ENCODE measurements around the gene C14orf93.

Gene C14orf93

DNA sequence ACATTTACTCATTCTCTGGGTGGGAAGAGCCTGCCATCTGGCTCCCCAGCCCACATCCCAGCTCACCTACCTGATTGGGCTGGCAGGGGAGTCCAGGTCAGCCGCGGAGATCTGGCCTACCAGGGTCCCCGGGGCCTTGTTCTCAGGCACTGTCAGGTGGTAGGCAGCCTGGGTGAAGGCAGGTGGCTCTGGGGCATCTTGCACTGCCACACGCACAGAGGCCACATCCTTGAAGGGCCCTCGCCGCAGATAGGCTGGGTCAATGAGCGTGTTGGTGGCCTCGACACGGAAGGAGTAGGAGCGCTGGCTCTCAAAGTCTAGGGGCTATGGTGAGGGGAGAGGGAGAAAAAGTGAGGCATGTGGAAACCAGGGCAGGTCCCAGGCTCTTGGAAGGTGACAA lies 43.5 kb upstream of the C14orf93 start:
- POLR2A ChIA-PET: interaction anchor here (1.2 kb wide), 1 partner anchor 47 kb away, joined by 3 read pairs; no protein-coding TSS in a partner anchor
- CTCF ChIA-PET: interaction anchor here (0.7 to 9.0 kb wide), 3 partner anchors 33 to 67 kb away, joined by 5 to 133 read pairs (median 18); no protein-coding TSS in a partner anchor

GRCh38 chr14:23052671-23053070 lies 42.7 kb upstream of the C14orf93 start:
- no peak for DNase-seq (ENCODE audit: extremely low spot score)
- ChIA-PET CTCF (interaction anchor here (2.7 to 9.0 kb wide), 2 partner anchors 59 to 66 kb away, joined by 18 to 133 read pairs; no protein-coding TSS in a partner anchor), POLR2A (interaction anchor here (0.8 to 2.6 kb wide), 4 partner anchors 46 to 133 kb away, joined by 3 to 14 read pairs (median 4); partner anchors contain the start of gene RBM23)
- no peak for TF ChIP-seq CTBP1 (IDR thresholded peaks at IDR 0.05; ENCODE audit: borderline replicate concordance)
- no peak for TF ChIP-seq LEF1 (IDR thresholded peaks at IDR 0.05; ENCODE audit: borderline replicate concordance)
- no peak for TF ChIP-seq SUZ12 (IDR thresholded peaks at IDR 0.05)
- no peak for TF ChIP-seq L3MBTL2 (conservative IDR thresholded peaks at IDR 0.05)
- TF ChIP-seq ELF4 (IDR thresholded peaks at IDR 0.05): no peak
- no peak for TF ChIP-seq SP1 (IDR thresholded peaks at IDR 0.05)
- no peak for TF ChIP-seq NFRKB (IDR thresholded peaks at IDR 0.05)
- TF ChIP-seq ARNT (IDR thresholded peaks at IDR 0.05): no peak
- no peak for TF ChIP-seq BHLHE40 (IDR thresholded peaks at IDR 0.05; ENCODE audit: borderline replicate concordance)
- TF ChIP-seq TARDBP (IDR thresholded peaks at IDR 0.05): no peak
- no peak for TF ChIP-seq FOXA1 (IDR thresholded peaks at IDR 0.05)
- TF ChIP-seq ZNF384 (IDR thresholded peaks at IDR 0.05): no peak
- no peak for TF ChIP-seq FOXM1 (IDR thresholded peaks at IDR 0.05; ENCODE audit: borderline replicate concordance)

More for the DNA sequence above, 43.5 kb upstream of the C14orf93 start:
- DNase-seq (ENCODE audit: extremely low spot score): no peak
- TF ChIP-seq NFRKB (IDR thresholded peaks at IDR 0.05) (no peak), BHLHE40 (IDR thresholded peaks at IDR 0.05; ENCODE audit: borderline replicate concordance) (no peak), FOXK2 (IDR thresholded peaks at IDR 0.05) (no peak), FOXM1 (IDR thresholded peaks at IDR 0.05; ENCODE audit: borderline replicate concordance) (no peak), TARDBP (IDR thresholded peaks at IDR 0.05) (no peak), LEF1 (IDR thresholded peaks at IDR 0.05; ENCODE audit: borderline replicate concordance) (no peak), FOXA1 (IDR thresholded peaks at IDR 0.05) (no peak), ELF4 (IDR thresholded peaks at IDR 0.05) (no peak)
- TF ChIP-seq, protein P1, sequence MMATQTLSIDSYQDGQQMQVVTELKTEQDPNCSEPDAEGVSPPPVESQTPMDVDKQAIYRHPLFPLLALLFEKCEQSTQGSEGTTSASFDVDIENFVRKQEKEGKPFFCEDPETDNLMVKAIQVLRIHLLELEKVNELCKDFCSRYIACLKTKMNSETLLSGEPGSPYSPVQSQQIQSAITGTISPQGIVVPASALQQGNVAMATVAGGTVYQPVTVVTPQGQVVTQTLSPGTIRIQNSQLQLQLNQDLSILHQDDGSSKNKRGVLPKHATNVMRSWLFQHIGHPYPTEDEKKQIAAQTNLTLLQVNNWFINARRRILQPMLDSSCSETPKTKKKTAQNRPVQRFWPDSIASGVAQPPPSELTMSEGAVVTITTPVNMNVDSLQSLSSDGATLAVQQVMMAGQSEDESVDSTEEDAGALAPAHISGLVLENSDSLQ (IDR thresholded peaks at IDR 0.05): no peak

GRCh38 chr14:23052182-23052623 lies 42.3 kb upstream of the C14orf93 start:
- ChIA-PET POLR2A (interaction anchor here (0.8 to 2.6 kb wide), 4 partner anchors 46 to 133 kb away, joined by 3 to 14 read pairs (median 4); partner anchors contain the start of gene RBM23), CTCF (interaction anchor here (2.7 to 9.0 kb wide), 2 partner anchors 58 to 66 kb away, joined by 18 to 133 read pairs; no protein-coding TSS in a partner anchor)
- no peak for DNase-seq (ENCODE audit: extremely low spot score)
- TF ChIP-seq CTBP1 (IDR thresholded peaks at IDR 0.05; ENCODE audit: borderline replicate concordance) (no peak), ZNF384 (IDR thresholded peaks at IDR 0.05) (no peak), SUZ12 (IDR thresholded peaks at IDR 0.05) (no peak), FOXM1 (IDR thresholded peaks at IDR 0.05; ENCODE audit: borderline replicate concordance) (no peak), ELF4 (IDR thresholded peaks at IDR 0.05) (no peak), HDGF (IDR thresholded peaks at IDR 0.05; ENCODE audit: borderline replicate concordance) (no peak), NFRKB (IDR thresholded peaks at IDR 0.05) (no peak), ARNT (IDR thresholded peaks at IDR 0.05) (no peak), L3MBTL2 (conservative IDR thresholded peaks at IDR 0.05) (no peak), FOXK2 (IDR thresholded peaks at IDR 0.05) (no peak), LEF1 (IDR thresholded peaks at IDR 0.05; ENCODE audit: borderline replicate concordance) (no peak), FOXA1 (IDR thresholded peaks at IDR 0.05) (no peak), BHLHE40 (IDR thresholded peaks at IDR 0.05; ENCODE audit: borderline replicate concordance) (no peak), SP1 (IDR thresholded peaks at IDR 0.05) (no peak), TARDBP (IDR thresholded peaks at IDR 0.05) (no peak)
- TF ChIP-seq, protein P1 (IDR thresholded peaks at IDR 0.05): no peak

GRCh38 chr14:23051141-23052057 lies 41.5 kb upstream of the C14orf93 start:
- no peak for DNase-seq (ENCODE audit: extremely low spot score)
- TF ChIP-seq FOXA1 (IDR thresholded peaks at IDR 0.05): no peak
- no peak for TF ChIP-seq LEF1 (IDR thresholded peaks at IDR 0.05; ENCODE audit: borderline replicate concordance)
- no peak for TF ChIP-seq FOXM1 (IDR thresholded peaks at IDR 0.05; ENCODE audit: borderline replicate concordance)
- TF ChIP-seq FOXK2 (IDR thresholded peaks at IDR 0.05): no peak
- no peak for TF ChIP-seq ELF4 (IDR thresholded peaks at IDR 0.05)
- TF ChIP-seq SUZ12 (IDR thresholded peaks at IDR 0.05): no peak
- TF ChIP-seq HDGF (IDR thresholded peaks at IDR 0.05; ENCODE audit: borderline replicate concordance): no peak
- TF ChIP-seq, protein P1 (IDR thresholded peaks at IDR 0.05): no peak
- TF ChIP-seq TARDBP (IDR thresholded peaks at IDR 0.05): no peak
- TF ChIP-seq L3MBTL2 (conservative IDR thresholded peaks at IDR 0.05): no peak
- CTCF ChIA-PET: interaction anchor here (2.7 to 9.0 kb wide), 2 partner anchors 57 to 65 kb away, joined by 18 to 133 read pairs; no protein-coding TSS in a partner anchor
- POLR2A ChIA-PET: interaction anchor here (0.8 to 2.6 kb wide), 5 partner anchors 45 to 132 kb away, joined by 3 to 14 read pairs (median 3); partner anchors contain the start of gene RBM23

- ChIA-PET CTCF (interaction anchor here (0.6 to 1.3 kb wide), 3 partner anchors 25 to 62 kb away, joined by 3 to 6 read pairs (median 3); no protein-coding TSS in a partner anchor), POLR2A (interaction anchor here (1.0 kb wide), 1 partner anchor 9 kb away, joined by 4 read pairs; the partner anchor contains the start of gene CDH24)
- TF ChIP-seq FOXM1 (IDR thresholded peaks at IDR 0.05; ENCODE audit: borderline replicate concordance): no peak
- no peak for TF ChIP-seq HDGF (IDR thresholded peaks at IDR 0.05; ENCODE audit: borderline replicate concordance)
- no peak for TF ChIP-seq ARNT (IDR thresholded peaks at IDR 0.05)
- TF ChIP-seq LEF1 (IDR thresholded peaks at IDR 0.05; ENCODE audit: borderline replicate concordance): no peak
- TF ChIP-seq, protein P1 (IDR thresholded peaks at IDR 0.05): no peak
- TF ChIP-seq SP1 (IDR thresholded peaks at IDR 0.05): no peak
- no peak for TF ChIP-seq SUZ12 (IDR thresholded peaks at IDR 0.05)
- TF ChIP-seq ELF4 (IDR thresholded peaks at IDR 0.05): no peak
- no peak for TF ChIP-seq L3MBTL2 (conservative IDR thresholded peaks at IDR 0.05)
- TF ChIP-seq TARDBP (IDR thresholded peaks at IDR 0.05): no peak
- TF ChIP-seq FOXA1 (IDR thresholded peaks at IDR 0.05): no peak
- TF ChIP-seq CTBP1 (IDR thresholded peaks at IDR 0.05; ENCODE audit: borderline replicate concordance): no peak
- TF ChIP-seq ZNF384 (IDR thresholded peaks at IDR 0.05): no peak
- no peak for TF ChIP-seq NFRKB (IDR thresholded peaks at IDR 0.05)
- TF ChIP-seq BHLHE40 (IDR thresholded peaks at IDR 0.05; ENCODE audit: borderline replicate concordance): no peak
- TF ChIP-seq FOXK2 (IDR thresholded peaks at IDR 0.05): no peak
- no peak for DNase-seq (ENCODE audit: extremely low spot score)
These were observed 39.1 kb upstream of the C14orf93 start for GRCh38 chr14:23049011-23049410.
